Fibroblast of lung (primary cell): ENCODE data around the gene NKAIN2. TPM values are rescaled to one million over a fixed set of nuclear protein-coding genes. Genes with fewer than 3 reads are reported as not detected.

Source experiments
- DNase-seq, 2 donors: peaks; one replicate each; pipeline versions ENCODE4 v3.0.0 to v3.0.0-alpha.2; 2010; ENCODE audit warnings: low read depth in 2 of 2
- H2AFZ ChIP-seq: 2 replicates; pipeline ENCODE4 v1.5.1; 2012; ENCODE audit warnings: low read length, control low read depth, inconsistent platforms
- H3K27ac ChIP-seq: 2 replicates; pipeline ENCODE4 v1.5.1; 2011; ENCODE audit warnings: low read length, control low read depth; ENCODE audit not compliant: insufficient read depth
- H3K27me3 ChIP-seq: 2 replicates; pipeline ENCODE4 v1.5.1; 2011; ENCODE audit warnings: mild to moderate bottlenecking, low read length; ENCODE audit not compliant: control insufficient read depth, insufficient read depth
- H3K36me3 ChIP-seq: 2 replicates; pipeline ENCODE4 v1.5.1; 2011; ENCODE audit warnings: low read length; ENCODE audit not compliant: control insufficient read depth, insufficient read depth
- H3K4me1 ChIP-seq: 2 replicates; pipeline ENCODE4 v1.5.1; 2011; ENCODE audit warnings: low read length; ENCODE audit not compliant: control insufficient read depth, insufficient read depth; ENCODE audit errors: extremely low read depth
- H3K4me2 ChIP-seq: 2 replicates; pipeline ENCODE4 v1.5.1; 2011; ENCODE audit warnings: low read length, control low read depth; ENCODE audit not compliant: insufficient read depth; ENCODE audit errors: extremely low read depth
- H3K4me3 ChIP-seq, 4 experiments: fragments of 200-600 bp in 1 of 4; sonication (generic) in 1 of 4; replicated peaks in 1 of 4; 2 replicates each; pipeline ENCODE4 v1.5.1; 2011 to 2016; ENCODE audit warnings: low read length in 4 of 4, low read depth in 3 of 4, mild to moderate bottlenecking in 3 of 4, control low read depth in 2 of 4, inconsistent platforms in 1 of 4, mixed read lengths in 1 of 4; ENCODE audit not compliant: insufficient read depth in 1 of 4; ENCODE audit errors: control extremely low read depth in 1 of 4
- H3K79me2 ChIP-seq: 2 replicates; pipeline ENCODE4 v1.5.1; 2012; ENCODE audit warnings: mild to moderate bottlenecking, low read length, inconsistent platforms; ENCODE audit not compliant: control insufficient read depth, insufficient read depth
- H3K9ac ChIP-seq: 2 replicates; pipeline ENCODE4 v1.5.1; 2011; ENCODE audit warnings: mild to moderate bottlenecking, low read length, control low read depth; ENCODE audit not compliant: insufficient read depth
- H3K9me3 ChIP-seq: 2 replicates; pipeline ENCODE4 v1.5.1; 2012; ENCODE audit warnings: low read depth, low read length; ENCODE audit not compliant: control insufficient read depth, insufficient read depth
- H4K20me1 ChIP-seq: 2 replicates; pipeline ENCODE4 v1.5.1; 2011; ENCODE audit warnings: low read length; ENCODE audit not compliant: control insufficient read depth, insufficient read depth; ENCODE audit errors: extremely low read depth
- CTCF ChIP-seq, 2 donors: IDR thresholded peaks in 1 of 2; conservative IDR thresholded peaks in 1 of 2; 1 replicate in 1 of 2; 2 replicates in 1 of 2; pipeline ENCODE4 v1.5.1; 2011 to 2012; ENCODE audit warnings: low read length in 2 of 2, control low read depth in 1 of 2, inconsistent platforms in 1 of 2, low read depth in 1 of 2, mild to moderate bottlenecking in 1 of 2
- EZH2 ChIP-seq: IDR thresholded peaks from 2 replicates; pipeline ENCODE4 v1.5.1; 2012; ENCODE audit warnings: low read length, control low read depth, mild to moderate bottlenecking; ENCODE audit errors: missing control alignments
- polyA plus RNA-seq, 2 donors: library from polyadenylated mRNA; depleted of rRNA in 1 of 2; stranded (reverse) in 1 of 2; unstranded in 1 of 2; fragments of >200 nt; gene quantifications; 2 replicates each; pipeline ENCODE4 v1.2.1, GENCODE V29; 2011 to 2012; ENCODE audit warnings: missing spikeins in 1 of 2
- total RNA-seq: library from RNA; depleted of rRNA; stranded (reverse); fragments of >200 nt; gene quantifications from 2 replicates; pipeline ENCODE4 v1.2.1, GENCODE V29; 2014

Gene NKAIN2
- total and polyA plus RNA-seq, 2 donors (not counting 1 experiment from before 2014, with no cell fraction given): not detected

GRCh38 chr6:124671324-124671723, 867.7 kb downstream of the NKAIN2 start:
- no peak for TF ChIP-seq EZH2
- no peak for TF ChIP-seq CTCF (conservative IDR thresholded peaks at IDR 0.05 in 1 of 2, IDR thresholded peaks at IDR 0.05 in 1 of 2; ENCODE audit: low read depth in 1 of 2, low read length in 2 of 2)

GRCh38 chr6:124674042-124674441, 870.4 kb downstream of the NKAIN2 start:
- Histone ChIP-seq H3K79me2 (no peaks in the 10 kb centered on the region), H3K4me3 (no peak overlapping the region)
- TF ChIP-seq EZH2 (no peak), CTCF (conservative IDR thresholded peaks at IDR 0.05 in 1 of 2, IDR thresholded peaks at IDR 0.05 in 1 of 2; ENCODE audit: low read depth in 1 of 2, low read length in 2 of 2) (no peak)

More at GRCh38 chr6:124671324-124671723, 867.7 kb downstream of the NKAIN2 start:
- Histone ChIP-seq H2AFZ (no peak overlapping the region), H4K20me1 (no peaks in the 10 kb centered on the region), H3K4me2 (no peak overlapping the region), H3K9ac (no peak overlapping the region), H3K27me3 (no peaks in the 10 kb centered on the region), H3K9me3 (no peaks in the 10 kb centered on the region), H3K36me3 (no peaks in the 10 kb centered on the region), H3K4me3 (no peak overlapping the region), H3K4me1 (no peaks in the 10 kb centered on the region), H3K27ac (no peak overlapping the region), H3K79me2 (no peaks in the 10 kb centered on the region)
- DNase-seq: no peak

GRCh38 chr6:124676033-124676432, 872.4 kb downstream of the NKAIN2 start:
- Histone ChIP-seq H3K27me3 (no peaks in the 10 kb centered on the region), H3K9ac (no peak overlapping the region), H2AFZ (no peak overlapping the region), H3K36me3 (no peaks in the 10 kb centered on the region), H3K9me3 (no peaks in the 10 kb centered on the region), H3K27ac (no peak overlapping the region), H3K4me1 (no peaks in the 10 kb centered on the region), H4K20me1 (no peaks in the 10 kb centered on the region), H3K4me3 (no peak overlapping the region), H3K79me2 (no peaks in the 10 kb centered on the region), H3K4me2 (no peak overlapping the region)
- TF ChIP-seq CTCF (conservative IDR thresholded peaks at IDR 0.05 in 1 of 2, IDR thresholded peaks at IDR 0.05 in 1 of 2; ENCODE audit: low read depth in 1 of 2, low read length in 2 of 2): no peak
- DNase-seq: peak; percentile 82 to 84

More at GRCh38 chr6:124674042-124674441, 870.4 kb downstream of the NKAIN2 start:
- no peak overlapping the region for H2AFZ ChIP-seq
- H3K9me3 ChIP-seq: no peaks in the 10 kb centered on the region
- no peak overlapping the region for H3K9ac ChIP-seq
- H3K27ac ChIP-seq: no peak overlapping the region
- no peak overlapping the region for H3K4me2 ChIP-seq
- no peaks in the 10 kb centered on the region for H3K27me3 ChIP-seq
- DNase-seq: no peak
- no peaks in the 10 kb centered on the region for H4K20me1 ChIP-seq
- no peaks in the 10 kb centered on the region for H3K36me3 ChIP-seq
- no peaks in the 10 kb centered on the region for H3K4me1 ChIP-seq
